ENCODE results near the gene CSRP2.

- no peak for TF ChIP-seq CTCF (IDR thresholded peaks at IDR 0.05)
- no peak for TF ChIP-seq POLR2A (IDR thresholded peaks at IDR 0.05)
- no peak for TF ChIP-seq EP300 (IDR thresholded peaks at IDR 0.05)
These were observed 4.3 kb upstream of the CSRP2 start for GRCh38 chr12:76883151-76883550.
